Keratinocyte (primary cell): ENCODE data around the gene SLC16A9. TPM values are rescaled to one million over a fixed set of nuclear protein-coding genes. Genes with fewer than 3 reads are reported as not detected.

Experiments
- DNase-seq: peaks from one replicate; pipeline ENCODE4 v3.0.0-alpha.2; 2011; ENCODE audit warnings: low read depth, missing footprints, low spot score
- FAIRE-seq: peaks from 2 replicates; lab custom pipeline; 2011; peaks lifted over from hg19 to GRCh38; lab: Jason Lieb, UNC
- H2AFZ ChIP-seq: 2 replicates; pipeline ENCODE4 v1.6.0; 2012; ENCODE audit warnings: low read length, control low read depth, inconsistent platforms; ENCODE audit not compliant: control insufficient read depth
- H3K27ac ChIP-seq: 2 replicates; pipeline ENCODE4 v1.5.1; 2011; ENCODE audit warnings: low read length; ENCODE audit not compliant: control insufficient read depth, insufficient read depth
- H3K27me3 ChIP-seq: 3 replicates; pipeline ENCODE4 v1.6.0; 2011; ENCODE audit warnings: low read length; ENCODE audit not compliant: control insufficient read depth, insufficient read depth; ENCODE audit errors: extremely low read depth
- H3K36me3 ChIP-seq, 2 experiments: 2 replicates in 1 of 2; 3 replicates in 1 of 2; pipeline ENCODE4 v1.5.1; 2011; ENCODE audit warnings: low read length in 2 of 2, mild to moderate bottlenecking in 1 of 2; ENCODE audit not compliant: control insufficient read depth in 2 of 2, insufficient read depth in 2 of 2; ENCODE audit errors: extremely low read depth in 1 of 2
- H3K4me1 ChIP-seq: 3 replicates; pipeline ENCODE4 v1.5.1; 2011; ENCODE audit warnings: low read length; ENCODE audit not compliant: control insufficient read depth, insufficient read depth; ENCODE audit errors: extremely low read depth
- H3K4me2 ChIP-seq: 3 replicates; pipeline ENCODE4 v1.6.0; 2011; ENCODE audit warnings: low read depth, low read length; ENCODE audit not compliant: control insufficient read depth, insufficient read depth; ENCODE audit errors: extremely low read depth
- H3K4me3 ChIP-seq, 3 experiments: fragments of 200-600 bp in 1 of 3; sonication (generic) in 1 of 3; 2 replicates in 2 of 3; 3 replicates in 1 of 3; pipeline ENCODE4 v1.5.1; 2011 to 2016; ENCODE audit warnings: low read length in 3 of 3, mild to moderate bottlenecking in 3 of 3, control low read depth in 2 of 3, inconsistent platforms in 1 of 3, low read depth in 1 of 3, mixed read lengths in 1 of 3, mixed run types in 1 of 3, moderate library complexity in 1 of 3; ENCODE audit not compliant: control insufficient read depth in 2 of 3, insufficient read depth in 2 of 3; ENCODE audit errors: extremely low read depth in 1 of 3
- H3K79me2 ChIP-seq: 2 replicates; pipeline ENCODE4 v1.6.0; 2012; ENCODE audit warnings: low read length; ENCODE audit not compliant: control insufficient read depth, insufficient read depth
- H3K9ac ChIP-seq: 3 replicates; pipeline ENCODE4 v1.6.0; 2011; ENCODE audit warnings: low read length; ENCODE audit not compliant: control insufficient read depth, insufficient read depth; ENCODE audit errors: extremely low read depth
- H3K9me1 ChIP-seq: 3 replicates; pipeline ENCODE4 v1.6.0; 2011; ENCODE audit warnings: low read length; ENCODE audit not compliant: control insufficient read depth, insufficient read depth; ENCODE audit errors: extremely low read depth
- H3K9me3 ChIP-seq: 2 replicates; pipeline ENCODE4 v1.5.1; 2012; ENCODE audit warnings: low read depth, low read length; ENCODE audit not compliant: control insufficient read depth
- H4K20me1 ChIP-seq: 3 replicates; pipeline ENCODE4 v1.6.0; 2011; ENCODE audit warnings: low read length; ENCODE audit not compliant: control insufficient read depth, insufficient read depth; ENCODE audit errors: extremely low read depth
- EZH2 ChIP-seq: IDR thresholded peaks from one replicate; pipeline ENCODE4 v1.6.1; 2012; ENCODE audit warnings: inconsistent platforms, mild to moderate bottlenecking, low read length, moderate library complexity
- dilution Hi-C: fragments of 300-500 bp; cut with MboI; formaldehyde crosslinking; loops from one replicate; pipeline ENCODE4 v1.7.0; 2020; ENCODE audit warnings: low sequenced_read_pairs; ENCODE audit not compliant: extremely low pct_ligation_motif_present
- polyA plus RNA-seq, 5 experiments: library from polyadenylated mRNA; depleted of rRNA in 3 of 5; stranded (reverse) in 3 of 5; stranded (forward) in 1 of 5; unstranded in 1 of 5; fragments of >200 nt; gene quantifications; 1 replicate in 1 of 5; 2 replicates in 3 of 5; 3 replicates in 1 of 5; pipeline versions ENCODE4 v1.2.1 to v1.2.3, GENCODE V29; 2011 to 2012; ENCODE audit warnings: missing spikeins in 2 of 5, low read depth in 1 of 5, low replicate concordance in 1 of 5
- TF ChIP-seq, protein P1 (sequence below), 3 experiments: IDR thresholded peaks in 1 of 3; conservative IDR thresholded peaks in 1 of 3; optimal IDR thresholded peaks in 1 of 3; 2 replicates in 2 of 3; 3 replicates in 1 of 3; pipeline versions ENCODE3 to v1.5.1; 2011; ENCODE audit warnings: low read length in 3 of 3, mild to moderate bottlenecking in 3 of 3, moderate library complexity in 2 of 3, control low read depth in 1 of 3, inconsistent platforms in 1 of 3; ENCODE audit not compliant: insufficient read depth in 2 of 3; ENCODE audit errors: extremely low read depth in 1 of 3

The SLC16A9 gene
- polyA plus RNA-seq, 1 donor (not counting 4 experiments of a cell fraction or from before 2014, with no cell fraction given): 4.5 TPM

DNA sequence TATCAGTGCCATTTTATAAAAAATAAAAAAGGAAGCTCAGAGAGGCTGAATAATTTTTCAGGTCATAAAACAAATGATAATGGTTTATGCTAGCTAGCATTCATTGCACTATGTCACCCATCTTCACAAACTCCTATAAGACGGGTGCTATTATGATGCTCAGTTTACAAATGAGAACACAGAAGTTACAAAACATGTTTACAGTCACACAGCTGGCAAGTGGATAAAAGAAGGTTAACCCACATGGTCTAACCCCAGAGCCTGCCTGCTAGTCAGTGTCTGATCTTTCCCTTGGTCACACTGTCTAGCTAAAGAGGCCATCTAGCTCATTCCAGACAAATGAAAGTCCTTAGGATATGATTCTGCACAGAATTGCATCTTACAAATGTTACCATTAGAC, 39.4 kb downstream of the SLC16A9 start:
- no peaks in the 10 kb centered on the region for H4K20me1 ChIP-seq

DNA sequence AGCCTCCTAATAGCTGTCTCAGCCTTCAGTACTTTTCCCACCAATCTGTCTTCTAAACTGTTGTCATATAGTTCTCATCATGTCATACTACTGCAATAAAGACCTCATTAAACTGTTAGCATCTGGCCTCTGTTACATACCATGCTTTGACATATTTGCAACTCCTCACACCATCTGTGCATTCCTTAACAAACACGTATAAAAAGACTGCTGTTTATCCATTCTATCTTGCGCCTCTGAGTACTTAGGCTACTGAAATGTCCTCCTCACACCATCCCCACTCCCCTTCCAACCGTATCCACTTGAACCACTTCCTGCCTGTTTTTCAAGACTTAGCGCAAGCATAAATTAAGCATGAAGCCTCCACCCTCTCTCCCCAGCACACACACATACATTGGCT, 41.6 kb downstream of the SLC16A9 start:
- DNase-seq: no peak
- Histone ChIP-seq H3K9ac (no peak overlapping the region), H3K27me3 (no peaks in the 10 kb centered on the region), H3K9me1 (no peaks in the 10 kb centered on the region), H3K9me3 (no peaks in the 10 kb centered on the region), H3K79me2 (no peaks in the 10 kb centered on the region), H3K27ac (no peak overlapping the region), H3K4me2 (no peak overlapping the region), H4K20me1 (no peaks in the 10 kb centered on the region), H3K36me3 (no peaks in the 10 kb centered on the region), H2AFZ (no peak overlapping the region), H3K4me1 (no peaks in the 10 kb centered on the region), H3K4me3 (no peak overlapping the region)
- no peak for FAIRE-seq
- dilution Hi-C loops: no loop called here
- no peak for TF ChIP-seq EZH2
- TF ChIP-seq, protein P1, sequence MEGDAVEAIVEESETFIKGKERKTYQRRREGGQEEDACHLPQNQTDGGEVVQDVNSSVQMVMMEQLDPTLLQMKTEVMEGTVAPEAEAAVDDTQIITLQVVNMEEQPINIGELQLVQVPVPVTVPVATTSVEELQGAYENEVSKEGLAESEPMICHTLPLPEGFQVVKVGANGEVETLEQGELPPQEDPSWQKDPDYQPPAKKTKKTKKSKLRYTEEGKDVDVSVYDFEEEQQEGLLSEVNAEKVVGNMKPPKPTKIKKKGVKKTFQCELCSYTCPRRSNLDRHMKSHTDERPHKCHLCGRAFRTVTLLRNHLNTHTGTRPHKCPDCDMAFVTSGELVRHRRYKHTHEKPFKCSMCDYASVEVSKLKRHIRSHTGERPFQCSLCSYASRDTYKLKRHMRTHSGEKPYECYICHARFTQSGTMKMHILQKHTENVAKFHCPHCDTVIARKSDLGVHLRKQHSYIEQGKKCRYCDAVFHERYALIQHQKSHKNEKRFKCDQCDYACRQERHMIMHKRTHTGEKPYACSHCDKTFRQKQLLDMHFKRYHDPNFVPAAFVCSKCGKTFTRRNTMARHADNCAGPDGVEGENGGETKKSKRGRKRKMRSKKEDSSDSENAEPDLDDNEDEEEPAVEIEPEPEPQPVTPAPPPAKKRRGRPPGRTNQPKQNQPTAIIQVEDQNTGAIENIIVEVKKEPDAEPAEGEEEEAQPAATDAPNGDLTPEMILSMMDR (optimal IDR thresholded peaks at IDR 0.05 in 1 of 3, IDR thresholded peaks at IDR 0.05 in 1 of 3, conservative IDR thresholded peaks at IDR 0.05 in 1 of 3; ENCODE audit: extremely low read depth in 1 of 3, insufficient read depth in 2 of 3, low read length in 3 of 3): no peak

More for the DNA sequence above, 39.4 kb downstream of the SLC16A9 start:
- no peak overlapping the region for H2AFZ ChIP-seq
- DNase-seq: no peak
- H3K27ac ChIP-seq: no peak overlapping the region
- FAIRE-seq: no peak
- no peak for TF ChIP-seq EZH2
- TF ChIP-seq, protein P1 (optimal IDR thresholded peaks at IDR 0.05 in 1 of 3, IDR thresholded peaks at IDR 0.05 in 1 of 3, conservative IDR thresholded peaks at IDR 0.05 in 1 of 3; ENCODE audit: extremely low read depth in 1 of 3, insufficient read depth in 2 of 3, low read length in 3 of 3): no peak
- no peaks in the 10 kb centered on the region for H3K27me3 ChIP-seq
- H3K9me1 ChIP-seq: no peaks in the 10 kb centered on the region
- no peaks in the 10 kb centered on the region for H3K36me3 ChIP-seq
- dilution Hi-C loops: no loop called here
- no peak overlapping the region for H3K4me3 ChIP-seq
- no peaks in the 10 kb centered on the region for H3K79me2 ChIP-seq
- peaks cover 11% of the 10 kb centered on the region for H3K4me1 ChIP-seq
- H3K9ac ChIP-seq: no peak overlapping the region
- no peak overlapping the region for H3K4me2 ChIP-seq
- no peaks in the 10 kb centered on the region for H3K9me3 ChIP-seq
